HG03045 (cell line): ENCODE results near the gene UBAC2.

Experiments
- ATAC-seq: cut with Tn5 transposase; IDR thresholded peaks from one replicate; pipeline ENCODE4 v1.9.1; 2021; ENCODE audit warnings: mild to moderate bottlenecking, moderate library complexity; ENCODE audit not compliant: unreplicated experiment

The UBAC2 gene

GRCh38 chr13:99307648-99308339, 107.1 kb downstream of the UBAC2 start:
- peak; percentile 54 for ATAC-seq

DNA sequence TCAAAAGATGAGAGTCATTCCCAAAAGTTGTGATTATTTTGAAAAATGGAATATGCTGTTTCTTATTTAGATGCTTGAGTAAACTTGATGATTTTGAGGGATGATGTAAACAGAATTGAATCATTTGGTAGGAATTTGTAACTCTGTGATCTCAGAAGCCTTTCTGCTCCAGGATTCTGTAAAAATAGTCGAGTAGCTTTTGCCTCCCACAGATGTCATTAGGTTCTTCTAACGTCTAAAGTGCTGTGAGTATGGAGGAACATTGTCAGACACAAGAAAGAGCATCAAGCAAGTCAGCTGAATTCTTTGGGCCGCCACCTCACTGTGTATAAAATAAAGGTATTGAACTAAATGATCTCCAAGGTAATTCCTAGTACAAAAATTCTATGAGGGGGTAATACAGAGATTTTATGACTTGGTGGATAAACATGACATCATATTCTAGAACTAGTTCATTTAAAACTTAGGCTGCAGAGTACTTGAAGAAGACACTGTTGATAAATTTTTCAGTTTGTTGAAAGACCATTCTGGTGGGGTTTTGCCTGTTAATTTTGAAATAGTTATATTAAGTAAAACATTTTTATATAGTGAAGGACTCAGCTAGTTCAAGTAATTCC, 107.9 kb downstream of the UBAC2 start:
- no peak for ATAC-seq

DNA sequence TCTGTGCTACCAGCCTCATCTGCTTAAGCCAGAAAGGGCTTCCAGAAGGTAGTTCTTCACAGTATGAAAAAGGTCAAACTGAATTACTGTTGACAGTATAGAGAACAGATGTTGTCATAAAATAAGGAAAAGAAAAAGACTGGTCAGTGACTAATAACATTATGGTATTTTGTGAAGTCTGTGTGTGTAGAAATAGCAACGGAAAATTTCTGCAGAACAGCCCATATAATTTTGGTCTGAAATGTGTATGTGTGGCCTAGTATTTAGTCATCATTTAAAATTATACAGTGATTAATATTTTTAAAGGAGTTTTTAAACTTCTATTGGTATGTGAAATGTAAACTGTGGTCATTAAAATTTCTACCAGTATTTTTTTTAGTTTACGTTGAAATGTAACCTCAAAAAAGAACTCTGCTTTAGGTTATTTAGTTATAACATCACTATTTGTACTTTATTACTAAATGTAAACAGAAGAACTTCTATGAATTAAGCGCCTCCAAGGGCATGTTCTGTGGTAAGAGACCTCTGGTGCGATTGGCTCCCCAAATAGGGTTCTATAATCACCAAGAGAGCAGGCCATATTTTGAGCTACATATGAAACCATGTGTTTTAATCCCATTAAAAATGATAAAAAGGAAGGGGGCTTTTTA, 109.9 kb downstream of the UBAC2 start:
- ATAC-seq: no peak

DNA sequence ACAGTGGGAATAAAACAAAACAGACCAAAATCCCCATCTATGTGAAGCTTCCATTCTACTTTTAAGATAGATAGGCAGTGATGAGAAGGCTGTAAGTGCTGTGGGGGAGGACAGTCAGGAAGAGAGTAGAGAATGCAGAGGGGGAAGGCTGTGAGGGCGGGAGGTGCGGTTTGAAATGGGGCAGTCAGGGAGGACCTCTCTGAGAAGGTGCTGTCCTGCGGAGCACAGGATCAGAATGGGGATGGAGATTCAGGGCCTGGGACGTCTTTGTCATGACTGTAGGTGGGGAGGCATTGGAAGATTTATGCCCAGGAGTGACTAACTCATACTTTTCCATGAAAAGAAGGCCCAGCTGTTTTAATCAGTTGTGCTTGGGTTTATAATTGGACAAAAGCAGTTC, 110.5 kb downstream of the UBAC2 start:
- no peak for ATAC-seq

- ATAC-seq: no peak
Measured at GRCh38 chr13:99311748-99312492, 111.3 kb downstream of the UBAC2 start.

DNA sequence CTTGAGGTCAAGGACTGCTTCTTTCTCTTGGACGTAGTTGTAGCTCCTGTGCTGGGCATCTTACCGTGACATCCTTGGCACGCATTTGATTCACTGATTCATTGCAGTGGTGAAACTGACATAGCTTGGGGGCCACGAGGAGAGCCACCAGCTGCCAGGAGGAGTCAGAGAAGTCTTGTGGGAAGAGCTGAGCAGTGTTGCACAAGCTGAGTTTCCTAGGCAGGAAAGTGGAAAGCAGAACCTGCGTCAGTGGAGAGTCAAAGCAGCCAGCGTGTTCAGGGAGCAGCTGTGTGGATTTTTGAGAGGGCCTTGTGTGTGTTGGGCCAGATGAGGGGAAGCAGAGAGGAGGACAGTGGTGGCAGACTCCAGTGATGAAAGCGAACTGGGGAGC, 111.8 kb downstream of the UBAC2 start:
- ATAC-seq: no peak

- no peak for ATAC-seq
Measured at GRCh38 chr13:99313501-99313900, 112.8 kb downstream of the UBAC2 start.

DNA sequence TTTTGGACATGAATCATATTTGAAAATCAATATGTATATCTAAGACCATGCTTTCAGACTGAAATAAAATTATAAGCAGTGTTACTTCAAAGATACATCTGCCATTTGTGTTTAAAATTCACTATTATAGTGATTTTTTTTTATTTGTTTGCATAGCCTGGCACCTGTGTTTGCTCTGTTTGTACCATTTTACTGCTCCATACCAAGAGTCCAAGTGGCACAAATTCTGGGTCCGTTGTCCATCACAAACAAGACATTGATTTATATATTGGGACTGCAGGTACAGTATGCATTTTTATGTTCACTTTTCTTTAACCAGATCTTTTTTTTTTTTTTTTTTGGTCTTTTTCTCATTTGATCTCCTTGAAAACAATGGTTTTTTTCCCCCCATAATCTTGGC, 113.3 kb downstream of the UBAC2 start:
- ATAC-seq: no peak

DNA sequence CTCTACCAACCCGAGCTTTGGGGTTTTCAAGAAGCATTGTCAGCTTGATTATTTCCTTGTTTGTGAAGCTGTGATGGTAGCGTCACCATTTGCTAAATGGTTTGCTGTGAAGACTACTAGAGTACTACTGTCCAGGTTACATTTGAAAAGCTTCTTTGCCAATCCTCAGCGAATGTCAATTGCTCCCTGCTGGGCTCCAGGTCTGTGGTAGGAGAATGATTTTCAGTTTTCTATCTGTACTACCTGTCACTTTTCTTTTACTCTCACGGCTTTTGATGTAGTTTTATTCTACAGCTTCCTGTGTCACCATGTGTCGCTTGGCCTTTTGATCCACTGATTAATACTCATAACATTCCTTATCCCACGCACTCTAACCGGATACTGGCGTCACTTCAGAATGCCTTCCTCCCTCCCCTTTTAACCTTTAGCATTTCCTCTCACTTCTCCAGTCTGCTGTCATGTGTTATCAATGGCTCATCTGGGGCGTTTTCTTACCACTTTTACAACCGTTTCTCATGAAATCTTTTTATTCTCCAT, 114.1 kb downstream of the UBAC2 start:
- no peak for ATAC-seq

GRCh38 chr13:99315186-99315585, 114.5 kb downstream of the UBAC2 start:
- ATAC-seq: no peak

DNA sequence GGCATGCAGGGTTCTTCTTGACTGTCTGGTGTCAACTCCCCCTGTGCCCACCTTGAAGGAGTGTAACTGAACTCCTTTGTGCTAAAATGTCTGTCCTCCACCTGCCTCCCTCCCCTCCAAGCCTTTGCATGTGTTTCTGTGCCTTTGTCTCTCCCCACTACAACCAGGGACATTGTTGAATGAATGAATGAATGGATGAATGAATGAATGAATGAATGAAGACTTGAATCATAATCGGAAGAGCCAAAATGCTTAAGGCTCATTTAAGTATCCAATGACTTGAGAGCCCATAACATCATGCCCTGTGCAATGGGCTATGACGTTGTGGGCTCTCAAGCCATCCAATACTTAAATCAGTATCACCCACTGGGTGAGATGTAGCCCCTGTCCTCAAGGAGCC, 115.6 kb downstream of the UBAC2 start:
- no peak for ATAC-seq

- no peak for ATAC-seq
Measured at GRCh38 chr13:99316657-99317256, 116.1 kb downstream of the UBAC2 start.

DNA sequence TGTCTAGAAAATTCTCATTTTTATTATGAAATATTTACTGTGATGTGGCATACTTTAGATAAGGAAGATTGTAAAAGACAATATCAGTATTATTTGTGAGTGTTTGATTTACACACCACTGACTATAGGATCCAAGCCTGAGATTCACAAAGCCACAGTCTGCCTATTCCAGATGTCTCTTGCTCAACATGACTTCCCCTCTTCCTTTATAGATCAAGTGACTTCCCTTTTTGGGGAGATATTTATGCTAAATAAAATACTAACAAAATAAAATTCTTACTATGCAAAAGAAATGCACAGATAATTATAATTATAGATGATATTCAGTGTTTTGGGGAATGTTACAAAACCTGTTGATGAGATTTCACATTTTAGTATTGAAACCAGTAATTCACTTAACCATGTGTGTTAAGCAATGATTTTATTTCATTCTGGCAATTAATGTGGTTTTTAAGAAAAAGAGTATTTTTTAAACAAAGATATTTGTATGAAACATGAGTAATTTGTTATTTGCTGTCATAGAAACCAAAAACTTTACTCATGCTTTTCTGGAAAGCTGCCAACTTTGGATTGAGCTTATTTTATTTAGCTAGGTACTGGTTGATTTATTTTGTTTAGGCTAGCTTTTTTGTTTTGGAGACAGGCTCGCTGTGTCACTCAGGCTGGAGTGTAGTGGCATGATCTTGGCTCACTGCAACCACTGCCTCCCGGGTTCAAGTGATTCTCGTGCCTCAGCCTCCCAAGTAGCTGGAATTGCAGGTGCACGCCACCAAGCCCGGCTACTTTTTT, 120.2 kb downstream of the UBAC2 start:
- no peak for ATAC-seq

DNA sequence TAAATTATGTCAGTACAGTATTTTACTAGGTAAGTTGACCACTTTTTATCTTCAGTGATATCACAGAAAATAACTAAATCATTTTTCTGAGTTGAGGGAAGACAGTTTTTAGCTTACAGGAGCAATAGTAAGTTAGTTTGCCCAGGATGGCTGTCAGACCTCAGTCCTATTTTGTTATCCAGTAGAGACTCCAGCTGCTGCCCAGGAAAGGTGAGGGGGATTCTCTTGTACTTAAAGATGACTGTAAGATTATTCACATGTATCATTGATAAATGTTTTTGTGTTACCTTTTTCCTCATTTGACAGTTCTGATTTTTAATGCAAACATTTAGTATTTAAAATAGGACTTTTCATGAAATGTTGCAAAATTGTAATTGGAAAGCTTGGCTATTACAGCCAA, 121.1 kb downstream of the UBAC2 start:
- no peak for ATAC-seq

GRCh38 chr13:99322297-99323103, 121.8 kb downstream of the UBAC2 start:
- peak; percentile 80 for ATAC-seq

DNA sequence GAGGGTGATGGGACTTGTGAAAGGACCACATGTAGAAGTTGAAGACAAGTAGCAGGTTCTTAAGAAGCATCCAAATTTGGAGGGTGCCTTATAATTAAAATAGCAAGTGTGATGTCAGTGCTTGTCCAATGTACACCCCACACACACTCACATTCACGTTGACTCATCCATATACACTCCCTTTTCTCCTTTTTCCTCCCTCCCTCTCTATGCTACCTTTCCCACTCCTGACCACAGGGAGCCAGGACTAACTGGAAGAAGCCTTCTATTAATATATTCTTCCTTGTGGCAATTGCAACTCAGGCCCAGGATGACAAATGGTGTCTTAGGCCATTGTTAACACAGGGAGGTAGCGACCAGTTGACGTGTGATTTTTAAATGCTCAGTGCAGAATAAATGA, 122.8 kb downstream of the UBAC2 start:
- ATAC-seq: no peak

DNA sequence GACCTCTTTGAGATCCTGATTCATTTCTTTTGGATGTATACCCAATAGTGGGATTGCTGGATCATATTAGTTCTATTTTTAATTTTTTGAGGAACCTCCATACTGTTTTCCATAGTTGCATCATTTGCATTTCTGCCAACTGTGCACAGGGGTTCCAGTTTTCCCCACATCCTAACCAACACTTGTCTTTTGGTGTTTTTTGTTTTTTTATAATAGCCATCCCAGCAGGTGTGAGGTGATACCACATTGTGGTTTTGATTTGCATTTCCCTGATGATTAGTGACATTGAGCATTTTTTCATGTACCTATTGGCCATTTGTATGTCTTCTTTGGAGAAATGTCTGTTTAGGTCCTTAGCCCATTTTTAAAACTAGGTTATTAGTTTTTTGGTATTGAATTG, 125.4 kb downstream of the UBAC2 start:
- no peak for ATAC-seq

- ATAC-seq: no peak
Measured at GRCh38 chr13:99327126-99327525, 126.5 kb downstream of the UBAC2 start.

DNA sequence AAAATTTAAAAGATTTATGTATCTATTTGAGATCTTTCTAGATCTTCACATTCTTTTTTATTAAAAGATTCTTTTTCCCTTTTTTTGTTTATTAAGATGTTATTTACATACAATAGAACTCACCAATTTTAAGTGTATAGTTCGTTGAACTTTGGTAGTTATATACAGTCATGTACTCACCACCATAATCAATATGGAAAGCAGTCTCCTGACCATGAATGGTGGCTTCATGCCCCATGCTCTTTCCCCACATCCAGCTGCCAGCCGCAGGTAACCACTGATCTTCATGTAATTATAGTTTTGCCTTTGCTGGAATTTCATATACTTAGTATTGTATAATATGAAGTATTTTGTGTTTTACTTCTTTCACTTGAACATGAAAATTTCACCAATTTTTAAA, 127.1 kb downstream of the UBAC2 start:
- ATAC-seq: no peak
